ENCODE measurements around the gene TENT5C. TPM values are rescaled to one million over a fixed set of nuclear protein-coding genes. Genes with fewer than 3 reads are reported as not detected.

The TENT5C gene
- total RNA-seq, 4 donors from 2014 or later, result 0.27 to 2.8 (median 1.3) TPM

DNA sequence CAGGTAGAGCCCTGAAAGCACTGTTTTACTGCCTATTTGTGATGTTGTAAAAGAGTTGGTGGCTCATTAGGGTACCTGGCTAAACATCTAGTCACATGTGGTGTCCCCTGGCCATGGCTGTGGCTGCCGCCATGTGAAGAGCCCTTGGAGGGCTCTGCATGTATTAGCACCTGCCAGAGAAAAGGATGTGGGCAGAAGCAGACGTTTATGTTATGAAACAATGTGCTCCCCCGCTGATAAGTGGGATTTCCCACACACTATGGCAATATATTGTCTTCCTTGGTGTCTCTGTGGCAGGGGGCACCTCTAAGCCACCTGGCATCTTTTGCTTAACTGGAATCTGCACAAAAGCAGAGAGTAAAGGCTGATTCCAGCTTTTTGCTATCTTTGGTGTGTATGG lies 9.6 kb downstream of the TENT5C start:
- WGBS, 2 donors, result 60% methylated on average over 3 of the region's 3 CpGs; no CpG with 5 or more reads in 1 of the 2 donors
- no peak for TF ChIP-seq POLR2A (IDR thresholded peaks at IDR 0.05)
- TF ChIP-seq, protein P1, sequence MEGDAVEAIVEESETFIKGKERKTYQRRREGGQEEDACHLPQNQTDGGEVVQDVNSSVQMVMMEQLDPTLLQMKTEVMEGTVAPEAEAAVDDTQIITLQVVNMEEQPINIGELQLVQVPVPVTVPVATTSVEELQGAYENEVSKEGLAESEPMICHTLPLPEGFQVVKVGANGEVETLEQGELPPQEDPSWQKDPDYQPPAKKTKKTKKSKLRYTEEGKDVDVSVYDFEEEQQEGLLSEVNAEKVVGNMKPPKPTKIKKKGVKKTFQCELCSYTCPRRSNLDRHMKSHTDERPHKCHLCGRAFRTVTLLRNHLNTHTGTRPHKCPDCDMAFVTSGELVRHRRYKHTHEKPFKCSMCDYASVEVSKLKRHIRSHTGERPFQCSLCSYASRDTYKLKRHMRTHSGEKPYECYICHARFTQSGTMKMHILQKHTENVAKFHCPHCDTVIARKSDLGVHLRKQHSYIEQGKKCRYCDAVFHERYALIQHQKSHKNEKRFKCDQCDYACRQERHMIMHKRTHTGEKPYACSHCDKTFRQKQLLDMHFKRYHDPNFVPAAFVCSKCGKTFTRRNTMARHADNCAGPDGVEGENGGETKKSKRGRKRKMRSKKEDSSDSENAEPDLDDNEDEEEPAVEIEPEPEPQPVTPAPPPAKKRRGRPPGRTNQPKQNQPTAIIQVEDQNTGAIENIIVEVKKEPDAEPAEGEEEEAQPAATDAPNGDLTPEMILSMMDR (IDR thresholded peaks at IDR 0.05), result no peak
- peaks cover 0 to 48% (median 0%) of the 10 kb centered on the region in 4 donors for H3K27me3 ChIP-seq
- intact Hi-C loops (cut with DNase I), result no loop called here
- H3K4me1 ChIP-seq, result peaks cover 0 to 28% (median 0%) of the 10 kb centered on the region in 3 donors
- H3K9me3 ChIP-seq, result no peaks in the 10 kb centered on the region
- peak overlapping the region in 1 of 4 donors; percentile 6 for H3K27ac ChIP-seq
- no peak overlapping the region for H3K4me3 ChIP-seq
- H3K36me3 ChIP-seq, result no peaks in the 10 kb centered on the region
- no peak for DNase-seq

DNA sequence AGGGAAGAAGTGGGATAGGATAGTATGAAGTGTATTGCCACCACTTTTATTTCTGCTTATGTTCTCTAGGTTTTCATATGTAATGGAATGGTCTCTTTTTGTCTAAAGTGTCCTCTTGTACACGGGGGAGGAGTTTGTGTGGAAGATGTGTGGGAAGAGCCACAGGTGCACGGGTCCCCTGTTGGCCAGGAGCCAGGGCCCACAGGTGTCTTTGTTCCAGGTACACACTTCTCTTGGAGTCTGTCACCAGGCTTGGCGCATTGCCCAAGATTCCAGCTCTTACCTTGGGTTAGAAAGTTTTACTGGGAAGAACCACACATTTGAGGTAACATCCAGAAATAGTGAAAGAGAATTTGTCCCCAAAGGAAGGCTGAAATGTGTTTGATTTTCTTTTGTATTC lies 10.5 kb downstream of the TENT5C start:
- Histone ChIP-seq H3K4me3 (no peak overlapping the region), H3K27me3 (peaks cover 0 to 42% (median 0%) of the 10 kb centered on the region in 4 donors), H3K4me1 (peaks cover 0 to 28% (median 0%) of the 10 kb centered on the region in 3 donors), H3K27ac (no peak overlapping the region), H3K9me3 (no peaks in the 10 kb centered on the region), H3K36me3 (no peaks in the 10 kb centered on the region)
- TF ChIP-seq, protein P1 (IDR thresholded peaks at IDR 0.05), result no peak
- no peak for TF ChIP-seq POLR2A (IDR thresholded peaks at IDR 0.05)
- DNase-seq, result no peak
- 64 to 72% methylated on average over 3 of the region's 3 CpGs for WGBS, 2 donors
- intact Hi-C loops (cut with DNase I), result no loop called here

DNA sequence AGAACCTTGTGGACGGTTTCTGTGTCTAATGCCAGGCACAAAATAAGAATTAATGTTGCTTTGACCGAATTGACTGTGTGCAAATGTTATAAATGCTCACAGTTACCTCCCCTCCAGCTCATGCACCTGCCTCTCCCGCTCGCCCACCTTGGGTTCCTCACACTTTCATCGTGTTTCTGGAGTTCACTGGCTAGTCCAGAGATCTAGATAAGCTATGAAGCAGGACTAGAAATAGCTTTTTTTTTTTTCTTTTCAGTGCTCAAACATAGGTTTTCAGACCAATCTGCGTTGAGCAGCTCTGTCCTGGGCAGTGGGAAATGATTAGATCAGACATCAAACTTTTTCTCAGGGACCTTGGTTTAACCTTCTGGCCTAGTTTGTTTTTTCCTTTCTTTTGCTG lies 11.1 kb downstream of the TENT5C start:
- peaks cover 0 to 26% (median 0%) of the 10 kb centered on the region in 3 donors for H3K4me1 ChIP-seq
- no peak for DNase-seq
- WGBS, 2 donors, result 75 to 96% methylated on average over 6 of the region's 6 CpGs
- H3K9me3 ChIP-seq, result no peaks in the 10 kb centered on the region
- TF ChIP-seq, protein P1 (IDR thresholded peaks at IDR 0.05), result no peak
- TF ChIP-seq POLR2A (IDR thresholded peaks at IDR 0.05), result no peak
- intact Hi-C loops (cut with DNase I), result no loop called here
- H3K36me3 ChIP-seq, result no peaks in the 10 kb centered on the region
- H3K4me3 ChIP-seq, result no peak overlapping the region
- H3K27me3 ChIP-seq, result peaks cover 0 to 36% (median 0%) of the 10 kb centered on the region in 4 donors
- H3K27ac ChIP-seq, result no peak overlapping the region

DNA sequence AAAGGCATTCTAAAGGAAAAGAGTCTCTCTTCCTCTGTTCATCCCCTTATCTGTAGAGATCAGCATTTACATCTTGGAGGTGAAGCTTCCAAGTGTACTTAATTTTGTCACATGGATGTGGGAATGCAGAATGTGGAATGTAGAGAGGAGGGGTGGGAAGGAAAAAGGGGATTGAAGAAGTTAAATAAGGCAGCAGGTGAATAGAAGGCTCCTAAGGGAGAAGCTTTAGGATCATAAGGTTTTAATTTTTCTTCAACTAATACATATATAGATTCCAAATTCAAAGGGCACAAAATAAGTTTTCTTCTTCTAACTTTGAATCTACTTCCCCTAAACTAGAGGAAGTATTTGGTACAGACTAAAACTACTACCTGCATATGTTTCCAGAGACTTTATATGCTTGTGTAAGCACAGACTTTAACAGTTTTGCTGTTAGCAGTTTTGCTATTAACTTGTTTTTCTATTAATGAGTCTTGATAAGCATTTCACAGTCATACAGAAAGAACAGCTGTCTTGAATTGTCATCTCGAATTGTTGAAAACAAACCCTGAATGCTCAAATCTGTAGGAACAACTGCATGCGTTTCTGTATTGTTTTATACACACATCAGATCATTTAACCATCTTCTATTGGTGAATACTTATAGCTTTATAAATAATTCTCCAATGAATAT lies 12.7 kb downstream of the TENT5C start:
- intact Hi-C loops (cut with DNase I), result no loop called here
- DNase-seq, result no peak
- Histone ChIP-seq H3K4me3 (no peak overlapping the region), H3K27ac (no peak overlapping the region), H3K27me3 (peaks cover 0 to 33% (median 0%) of the 10 kb centered on the region in 4 donors), H3K36me3 (peaks cover 0 to 11% (median 0%) of the 10 kb centered on the region in 3 donors), H3K9me3 (no peaks in the 10 kb centered on the region), H3K4me1 (peaks cover 0 to 9% (median 0%) of the 10 kb centered on the region in 3 donors)
- WGBS, 2 donors, result 70 to 85% methylated on average over 2 of the region's 2 CpGs
- TF ChIP-seq POLR2A (IDR thresholded peaks at IDR 0.05), result no peak
- TF ChIP-seq, protein P1 (IDR thresholded peaks at IDR 0.05), result no peak

DNA sequence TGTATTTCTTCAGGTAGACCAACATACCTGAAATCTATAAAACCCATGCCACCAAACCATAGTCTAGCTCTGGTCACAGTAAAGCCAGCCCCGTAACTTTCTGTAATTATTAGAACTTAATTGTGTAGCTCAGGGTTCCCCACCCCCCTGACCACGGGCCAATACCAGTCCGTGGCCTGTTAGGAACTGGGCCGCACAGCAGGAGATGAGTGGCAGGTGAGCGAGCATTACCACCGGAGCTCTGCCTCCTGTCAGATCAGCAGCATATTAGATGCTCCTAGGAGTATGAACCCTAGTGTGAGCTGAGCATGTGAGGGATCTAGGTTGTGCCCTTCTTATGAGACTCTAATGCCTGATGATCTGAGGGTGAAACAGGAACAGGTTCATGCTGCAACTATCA lies 14.6 kb downstream of the TENT5C start:
- 84% methylated on average over 4 of the region's 6 CpGs; no CpG with 5 or more reads in 1 of the 2 donors for WGBS, 2 donors
- TF ChIP-seq, protein P1 (IDR thresholded peaks at IDR 0.05), result no peak
- no peak for TF ChIP-seq POLR2A (IDR thresholded peaks at IDR 0.05)
- H3K36me3 ChIP-seq, result peaks cover 0 to 19% (median 0%) of the 10 kb centered on the region in 3 donors
- no peak for DNase-seq
- intact Hi-C loops (cut with DNase I), result no loop called here
- H3K4me3 ChIP-seq, result no peak overlapping the region
- H3K9me3 ChIP-seq, result no peaks in the 10 kb centered on the region
- H3K4me1 ChIP-seq, result no peaks in the 10 kb centered on the region
- H3K27ac ChIP-seq, result no peak overlapping the region
- H3K27me3 ChIP-seq, result peaks cover 0 to 19% (median 0%) of the 10 kb centered on the region in 4 donors
